SK-N-DZ (cell line): Measurements from ENCODE around the gene TBC1D2B.

Experiments used
- DNase-seq: peaks from one replicate; pipeline ENCODE4 v3.0.0-alpha.2; 2015; ENCODE audit warnings: low spot score
- small RNA-seq, 2 experiments: library from RNA; depleted of rRNA; stranded (forward); fragments of <200 nt; gene quantifications; one replicate each; pipeline ENCODE3, GENCODE V24; 2014

The TBC1D2B gene

GRCh38 chr15:77945566-77945965 lies 131.9 kb downstream of the TBC1D2B start:
- DNase-seq: no peak

Small RNA genes lying within 50 kb of the gene (small RNA-seq; reads per million reads assigned to genes)
- 0 reads per million in 2 experiments for gene RF00092
